ENCODE results near the gene KHDC4. TPM values are rescaled to one million over a fixed set of nuclear protein-coding genes. Genes with fewer than 3 reads are reported as not detected.
"Not testable (repeated sequence)": the region's sequence is repeated elsewhere in the genome, so short reads cannot be mapped to it uniquely, and the experiment has no call there.

KHDC4 gene
- polyA plus RNA-seq, 1 donor, result 36.6 TPM

DNA sequence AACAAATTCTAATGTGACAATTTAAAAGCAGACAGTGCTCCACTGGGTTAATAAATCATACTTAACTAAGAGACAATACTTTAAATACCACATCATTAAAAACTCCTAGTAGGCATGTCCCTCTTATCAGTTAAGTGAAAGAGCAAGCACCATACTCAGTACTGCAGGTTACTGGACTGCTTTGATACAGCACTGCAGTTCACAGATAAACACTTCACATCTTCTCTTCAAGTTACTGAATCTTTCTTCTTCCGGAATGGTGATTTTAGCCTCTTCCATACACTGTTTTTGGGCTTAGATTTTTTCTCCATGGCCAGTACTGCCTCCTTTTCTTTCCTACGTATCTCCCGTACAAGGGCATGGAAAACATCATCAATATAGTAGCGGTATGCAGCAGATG, 34.1 kb downstream of the KHDC4 start:
- DNase-seq, result no peak

DNA sequence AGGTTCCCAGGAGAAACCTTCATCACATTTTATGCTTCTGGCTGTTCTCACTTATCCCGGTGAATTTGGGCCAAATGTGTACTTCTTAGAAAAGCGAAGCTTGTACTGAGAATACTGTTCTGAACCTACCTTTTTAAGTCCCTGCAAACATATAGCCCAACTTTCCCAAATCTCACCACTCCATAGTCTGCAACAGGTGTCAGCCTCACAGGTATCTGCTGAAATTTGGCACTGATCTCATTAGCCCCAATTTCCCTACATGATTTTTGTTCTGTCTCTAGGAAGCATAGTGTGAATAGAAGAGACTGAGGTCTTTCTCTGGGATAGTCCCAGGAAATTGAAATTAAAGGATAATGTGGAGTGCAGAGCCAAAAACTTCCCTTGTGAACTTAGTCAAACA, 34.5 kb downstream of the KHDC4 start:
- no peak for DNase-seq

DNA sequence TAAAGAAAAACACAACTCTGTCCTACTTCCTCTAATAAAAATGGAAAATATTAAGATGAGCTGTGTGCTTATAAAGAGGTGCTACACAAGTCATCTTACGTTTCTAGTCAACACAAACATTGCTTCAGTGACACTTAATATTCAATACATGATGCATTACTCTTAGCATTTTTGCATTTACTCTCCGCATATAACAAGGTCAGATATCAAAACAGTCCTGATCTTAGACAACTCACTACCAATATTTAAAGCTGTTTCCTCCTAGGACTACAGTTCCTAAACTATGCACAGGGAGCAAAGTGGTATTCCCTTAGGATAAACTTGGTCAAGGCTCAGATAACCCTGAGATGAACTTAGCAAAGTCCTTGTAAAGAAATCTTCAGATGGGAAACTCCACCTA, 35.3 kb downstream of the KHDC4 start:
- DNase-seq, result no peak

DNA sequence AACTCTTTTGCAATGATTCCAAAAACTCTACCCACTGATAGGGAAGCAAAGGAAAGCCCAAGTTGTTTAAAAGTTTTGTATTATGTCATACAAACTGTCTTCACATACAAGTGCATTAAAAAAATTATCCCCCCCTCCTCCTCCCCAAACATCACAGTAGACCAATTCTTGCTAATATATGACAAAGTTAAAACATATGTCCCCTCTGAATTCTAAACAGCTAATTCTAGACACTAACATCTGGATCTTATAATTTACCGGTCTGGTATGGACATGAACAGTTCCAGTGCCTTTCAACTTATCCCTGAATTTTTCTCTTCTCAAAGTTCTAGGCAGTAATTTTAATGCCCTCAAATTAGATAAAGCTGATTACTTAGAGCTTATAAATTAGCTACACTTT, 36.5 kb downstream of the KHDC4 start:
- no peak for DNase-seq

DNA sequence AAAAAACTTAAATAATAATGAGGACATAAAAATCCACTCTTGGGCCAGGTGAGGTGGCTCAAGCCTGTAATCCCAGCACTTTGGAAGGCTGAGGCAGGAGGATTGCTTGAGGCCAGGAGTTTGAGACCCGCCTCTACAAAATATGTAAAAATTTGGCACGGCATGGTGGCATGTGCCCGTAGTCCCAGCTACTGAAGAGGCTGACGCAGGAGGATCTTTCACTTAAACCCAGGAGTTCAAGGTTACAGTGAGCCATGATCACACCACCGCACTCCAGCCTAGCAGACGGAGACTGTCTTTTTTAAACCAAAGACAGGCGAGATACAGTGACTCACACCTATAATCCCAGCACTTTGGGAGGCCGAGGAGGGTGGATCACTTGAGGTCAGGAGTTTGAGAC, 37.7 kb downstream of the KHDC4 start:
- not testable (repeated sequence) for DNase-seq

DNA sequence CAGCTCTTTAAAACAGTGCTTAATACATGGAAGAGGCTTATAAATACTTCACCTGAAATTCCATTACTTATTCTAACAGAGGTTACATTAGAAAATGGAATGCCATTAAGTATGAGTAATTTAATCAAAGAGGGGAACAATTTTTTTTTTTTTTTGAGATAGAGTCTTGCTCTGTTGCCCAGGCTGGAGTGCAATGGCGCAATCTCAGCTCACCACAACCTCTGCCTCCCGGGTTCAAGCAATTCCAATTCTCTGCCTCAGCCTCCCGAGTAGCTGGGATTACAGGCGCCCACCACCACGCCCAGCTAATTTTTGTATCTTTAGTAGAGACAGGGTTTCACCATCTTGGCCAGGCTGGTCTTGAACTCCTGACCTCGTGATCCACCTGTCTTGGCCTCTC, 38.6 kb downstream of the KHDC4 start:
- not testable (repeated sequence) for DNase-seq

DNA sequence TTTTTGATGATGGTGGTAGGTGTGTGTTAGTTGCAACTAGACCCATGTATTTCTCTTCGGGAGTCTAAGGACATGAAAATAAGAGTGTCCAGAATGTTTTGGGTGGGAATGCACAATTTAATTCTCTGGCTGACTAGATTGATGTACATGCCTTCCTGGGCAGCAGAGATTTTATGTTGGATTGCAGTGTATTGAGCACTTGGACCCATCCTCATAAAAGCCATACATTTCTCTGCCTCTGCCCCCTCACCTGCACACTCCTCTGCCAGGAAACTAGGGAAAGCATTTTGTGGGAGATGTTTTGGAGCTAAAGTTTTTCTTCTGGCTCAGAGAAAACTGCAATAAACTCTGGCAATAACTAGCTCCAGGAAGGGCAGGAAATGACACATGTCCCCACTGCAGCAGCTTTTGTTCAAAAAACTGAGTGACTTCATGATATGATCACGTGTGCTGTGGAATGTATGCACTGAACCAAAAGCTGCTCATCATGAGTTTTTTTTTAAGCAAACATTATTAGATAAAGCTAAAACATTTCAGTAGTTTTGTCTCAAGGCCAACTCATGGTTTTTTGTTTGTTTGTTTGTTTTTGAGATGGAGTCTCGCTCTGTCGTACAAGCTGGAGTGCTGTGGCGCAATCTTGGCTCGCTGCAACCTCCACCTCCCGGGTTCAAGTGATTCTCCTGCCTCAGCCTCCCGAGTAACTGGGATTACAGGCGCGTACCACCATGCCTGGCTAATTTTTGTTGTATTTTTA, 40.6 kb downstream of the KHDC4 start:
- DNase-seq, result peak; percentile 50

DNA sequence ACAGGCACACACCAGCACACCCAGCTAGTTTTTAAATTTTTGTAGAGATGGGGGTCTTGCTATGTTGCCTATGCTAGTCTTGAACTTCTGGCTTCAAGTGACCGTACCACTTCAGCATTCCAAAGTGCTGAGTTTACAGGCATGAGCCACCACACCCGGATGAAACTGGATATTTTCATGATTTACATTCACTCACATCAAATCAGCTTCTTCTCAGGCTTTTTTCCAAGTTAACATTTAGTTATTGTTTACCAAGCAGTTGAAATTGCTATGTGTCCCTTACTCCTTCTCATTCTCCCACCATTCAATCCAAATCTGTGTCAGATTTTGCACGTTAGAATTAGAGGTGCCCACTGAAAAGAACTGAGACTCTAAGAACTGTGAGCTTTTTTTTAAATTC, 41.4 kb downstream of the KHDC4 start:
- DNase-seq, result no peak

DNA sequence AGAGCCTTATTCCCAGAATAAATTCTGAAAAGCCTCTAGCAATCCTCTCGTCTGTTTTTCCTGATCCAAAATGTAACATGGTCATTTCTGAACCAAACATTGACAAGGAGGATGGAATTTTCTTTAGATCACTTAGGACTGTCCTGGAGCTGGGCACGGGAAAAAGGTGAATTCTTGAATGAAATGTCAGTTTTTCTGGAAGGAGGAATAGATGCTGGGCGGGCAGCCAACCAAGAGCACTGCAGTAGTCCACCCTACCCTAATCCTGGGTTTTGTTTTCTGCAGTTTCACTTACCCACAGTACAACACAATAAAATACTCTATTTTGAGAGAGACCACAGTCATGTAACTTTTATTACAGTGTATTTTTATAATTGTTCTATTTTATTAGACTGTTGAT, 44.0 kb downstream of the KHDC4 start:
- DNase-seq, result no peak

DNA sequence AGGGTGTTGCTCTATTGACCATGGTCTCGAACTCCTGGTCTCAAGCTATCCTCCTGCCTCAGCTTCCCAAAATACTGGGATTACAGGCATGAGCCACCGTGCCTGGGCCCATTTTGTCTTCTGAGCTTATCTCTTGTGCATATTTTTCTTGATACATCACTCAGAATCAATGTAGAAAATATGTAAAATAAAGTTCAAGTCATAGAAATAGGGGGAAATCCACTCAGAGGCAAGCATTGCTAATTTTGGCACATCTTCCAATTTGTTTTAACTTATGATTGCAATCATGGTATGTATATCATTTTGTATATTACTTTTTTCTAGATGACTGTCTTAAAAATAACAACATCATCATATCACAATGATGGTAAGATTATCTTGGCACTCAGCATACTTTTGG, 44.6 kb downstream of the KHDC4 start:
- no peak for DNase-seq

DNA sequence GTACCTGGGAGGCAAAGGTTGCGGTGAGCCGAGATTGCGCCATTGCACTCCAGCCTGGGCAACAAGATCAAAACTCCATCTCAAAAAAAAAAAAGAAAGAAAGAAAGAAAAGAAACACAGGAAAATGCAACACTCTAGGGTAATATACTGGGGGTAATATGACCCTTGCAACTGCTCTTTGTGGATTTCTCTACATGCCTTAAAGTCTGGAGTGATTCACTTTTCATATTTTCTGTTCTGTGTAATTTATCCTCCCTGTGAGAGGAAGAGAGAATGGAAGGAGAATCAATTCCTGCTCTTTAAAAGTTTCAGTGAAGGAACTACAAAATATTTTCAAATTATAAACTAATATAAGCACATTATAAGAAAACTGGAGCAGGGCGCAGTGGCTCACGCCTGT, 45.7 kb downstream of the KHDC4 start:
- DNase-seq, result no peak

DNA sequence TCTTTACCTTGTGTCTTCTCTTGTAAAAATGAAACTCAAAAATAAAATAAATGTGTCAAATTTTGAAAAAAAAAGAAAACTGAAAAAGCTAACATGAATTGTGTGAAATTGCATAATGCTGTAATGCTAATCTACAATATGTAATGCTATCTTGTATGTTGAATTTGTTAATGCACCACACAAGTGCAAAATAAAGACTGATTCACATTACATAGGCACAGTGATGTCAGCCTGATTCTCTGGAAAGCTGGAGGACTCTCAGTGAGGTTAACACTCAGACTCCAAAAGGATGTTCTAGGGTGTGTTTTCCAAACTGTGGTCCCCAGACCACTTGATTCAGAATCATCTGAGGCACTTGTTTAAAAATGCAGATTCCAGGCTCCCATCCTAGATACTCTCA, 49.2 kb downstream of the KHDC4 start:
- no peak for DNase-seq

DNA sequence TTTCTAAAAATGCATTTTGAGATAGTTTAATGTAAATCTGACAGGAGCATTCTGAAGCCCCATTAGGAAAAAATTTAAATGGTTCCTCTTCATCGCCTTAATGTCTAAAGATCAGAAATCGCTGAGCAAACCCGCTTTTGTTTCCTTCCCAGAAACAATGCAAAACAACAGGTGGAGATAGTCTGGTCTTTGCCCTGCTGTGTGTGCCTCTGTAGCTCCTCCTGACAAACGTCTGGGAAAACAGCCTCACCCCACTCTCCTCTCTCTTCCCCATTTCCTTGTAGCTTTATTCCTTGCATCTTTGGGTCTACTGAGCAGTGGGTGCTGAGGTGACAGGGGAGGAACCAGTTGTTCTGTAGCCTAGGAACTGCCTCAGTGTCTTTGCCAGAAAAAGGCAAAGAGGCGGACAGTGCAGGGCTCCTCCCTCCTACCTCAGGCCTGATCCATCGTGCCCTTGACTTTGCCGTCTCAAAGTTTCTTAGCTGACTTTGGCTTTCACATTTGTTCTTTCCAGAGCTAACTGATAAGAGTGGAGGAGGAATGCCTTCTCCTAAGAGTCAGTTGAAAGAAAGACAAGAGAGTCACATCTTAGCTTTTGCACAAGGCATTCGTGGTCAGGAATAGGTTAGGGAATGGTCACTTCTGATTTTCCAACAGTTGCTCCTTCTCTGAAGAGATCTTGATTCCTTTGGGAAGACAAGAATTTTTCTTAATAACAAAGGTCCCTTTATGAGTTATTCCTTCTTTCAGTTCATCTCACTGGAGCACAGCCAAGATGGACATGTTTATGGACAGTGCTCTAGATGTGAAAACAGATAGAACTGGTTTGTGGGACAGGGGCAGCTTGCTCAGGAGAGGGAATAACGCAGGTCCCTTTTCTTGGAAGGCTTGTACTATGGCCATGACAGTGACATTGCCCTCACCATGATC, 49.9 kb downstream of the KHDC4 start:
- no peak for DNase-seq

DNA sequence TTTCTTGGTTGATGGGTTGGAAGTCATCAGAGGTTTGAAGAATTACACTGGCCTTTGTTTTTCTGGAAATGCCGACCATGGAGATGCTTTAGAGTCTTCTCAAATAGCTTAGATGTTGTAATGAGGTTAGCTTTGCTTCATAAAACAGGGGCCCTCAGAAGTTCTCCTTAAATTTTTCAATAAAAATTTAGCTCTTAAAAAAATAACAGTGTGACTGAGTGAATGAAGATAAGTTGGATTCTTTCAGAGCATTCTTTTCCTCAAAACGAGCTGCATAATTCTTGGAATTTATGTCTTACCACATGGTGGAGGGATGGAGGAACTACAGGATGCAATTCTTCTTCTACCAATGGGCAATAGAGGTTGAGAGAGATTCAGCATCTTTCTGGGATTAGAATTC, 51.4 kb downstream of the KHDC4 start:
- no peak for DNase-seq

DNA sequence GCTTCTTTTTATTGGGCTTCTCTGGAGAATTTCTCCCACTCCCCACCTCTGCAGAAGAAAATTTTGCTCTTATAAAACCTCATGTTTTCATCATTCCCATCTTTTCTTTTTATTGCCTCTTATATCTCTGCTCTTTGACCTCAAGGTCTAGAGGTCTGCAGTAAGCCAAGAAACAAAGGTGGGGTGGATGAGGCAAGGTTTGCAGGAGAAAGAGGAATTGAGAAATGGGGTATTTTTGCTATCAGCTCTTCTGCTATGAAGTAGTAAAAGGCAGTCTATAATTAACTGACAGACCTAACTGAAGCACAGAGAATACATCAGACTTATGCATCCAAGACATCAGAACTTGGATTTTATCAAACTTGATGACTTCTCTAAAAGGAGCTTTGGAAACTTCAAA, 52.0 kb downstream of the KHDC4 start:
- DNase-seq, result no peak

DNA sequence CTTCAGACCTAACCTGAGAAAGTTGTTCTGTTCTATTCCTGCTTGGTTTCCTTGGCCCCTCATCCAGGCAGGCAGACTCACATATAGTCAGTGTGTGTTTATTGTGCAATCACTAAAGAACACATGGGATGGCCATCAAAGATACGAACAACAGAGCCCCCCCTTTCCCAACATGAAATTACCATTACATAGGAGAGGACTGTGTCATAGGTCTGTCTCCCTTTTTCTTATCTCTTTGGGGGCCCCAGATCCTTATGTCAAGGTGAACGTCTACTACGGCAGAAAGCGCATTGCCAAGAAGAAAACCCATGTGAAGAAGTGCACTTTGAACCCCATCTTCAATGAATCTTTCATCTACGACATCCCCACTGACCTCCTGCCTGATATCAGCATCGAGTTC, 53.3 kb downstream of the KHDC4 start:
- no peak for DNase-seq

DNA sequence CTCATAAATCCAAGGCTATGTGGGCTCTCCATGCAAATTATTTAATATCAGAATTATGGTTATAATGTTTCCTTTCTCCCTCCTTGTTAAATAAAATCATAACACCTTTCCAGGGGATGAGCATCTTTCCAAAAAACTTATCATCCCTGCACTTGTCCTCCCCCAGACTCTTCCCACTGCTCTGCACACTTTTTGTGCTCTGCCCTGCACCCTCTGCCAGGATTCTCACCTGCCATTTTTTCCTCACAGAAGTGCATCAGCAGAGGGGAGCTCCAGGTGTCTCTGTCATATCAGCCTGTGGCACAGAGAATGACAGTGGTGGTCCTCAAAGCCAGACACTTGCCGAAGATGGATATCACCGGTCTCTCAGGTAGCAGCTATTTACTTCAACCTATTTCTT, 54.0 kb downstream of the KHDC4 start:
- DNase-seq, result no peak

DNA sequence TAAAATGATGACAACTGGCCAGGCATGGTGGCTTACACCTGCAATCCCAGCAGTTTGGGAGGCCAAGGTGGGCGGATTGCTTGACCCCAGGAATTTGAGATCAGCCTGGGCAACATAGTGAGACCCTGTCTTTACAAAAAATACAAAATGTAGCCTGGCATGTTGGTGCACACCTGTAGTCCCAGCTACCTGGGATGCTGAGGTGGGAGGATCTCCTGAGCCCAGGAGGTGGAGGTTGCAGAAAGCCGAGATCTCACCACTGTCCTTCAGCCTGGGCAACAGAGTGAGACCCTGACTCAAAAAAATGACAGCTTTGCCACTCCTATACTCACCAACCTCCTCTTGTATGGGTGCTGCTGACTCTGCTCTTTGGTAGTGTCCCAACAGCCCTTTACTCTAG, 56.3 kb downstream of the KHDC4 start:
- DNase-seq, result no peak

DNA sequence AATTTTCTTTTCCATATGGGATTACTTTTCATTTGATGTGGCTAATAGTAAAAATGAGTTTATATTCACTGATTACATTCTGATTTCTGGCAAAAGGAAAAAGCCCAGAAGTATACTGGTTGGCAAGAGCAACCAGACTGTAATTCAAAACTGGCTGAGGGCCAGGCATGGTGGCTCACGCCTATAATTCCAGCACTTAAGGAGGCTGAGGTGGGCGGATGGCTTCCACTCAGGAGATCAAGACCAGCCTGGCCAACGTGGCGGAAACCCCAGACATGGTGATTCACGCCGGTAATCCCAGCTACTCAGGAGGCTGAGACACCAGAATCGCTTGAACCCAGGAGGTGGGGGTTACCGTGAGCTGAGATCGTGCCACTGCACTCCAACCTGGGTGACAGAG, 60.4 kb downstream of the KHDC4 start:
- DNase-seq, result no peak

DNA sequence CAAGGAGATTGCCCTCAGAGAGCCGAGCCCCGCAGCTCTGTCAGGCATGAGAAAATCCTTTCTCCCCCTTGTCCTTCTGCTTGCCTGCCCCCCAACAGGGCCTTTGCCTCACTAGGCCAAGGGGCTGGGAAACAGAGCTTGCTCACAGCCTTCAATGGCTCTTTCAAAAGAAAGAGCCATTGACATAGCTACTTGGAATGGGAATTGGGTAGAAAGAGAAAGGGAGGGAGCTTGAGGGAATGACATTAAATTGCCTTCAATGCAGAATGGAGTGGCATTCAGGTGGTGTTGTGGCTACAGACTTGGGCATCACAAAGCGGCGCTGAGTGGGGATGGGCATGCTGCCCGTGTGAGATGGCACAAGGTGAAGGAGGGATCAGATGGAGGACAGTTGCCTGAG, 61.7 kb downstream of the KHDC4 start:
- no peak for DNase-seq

DNA sequence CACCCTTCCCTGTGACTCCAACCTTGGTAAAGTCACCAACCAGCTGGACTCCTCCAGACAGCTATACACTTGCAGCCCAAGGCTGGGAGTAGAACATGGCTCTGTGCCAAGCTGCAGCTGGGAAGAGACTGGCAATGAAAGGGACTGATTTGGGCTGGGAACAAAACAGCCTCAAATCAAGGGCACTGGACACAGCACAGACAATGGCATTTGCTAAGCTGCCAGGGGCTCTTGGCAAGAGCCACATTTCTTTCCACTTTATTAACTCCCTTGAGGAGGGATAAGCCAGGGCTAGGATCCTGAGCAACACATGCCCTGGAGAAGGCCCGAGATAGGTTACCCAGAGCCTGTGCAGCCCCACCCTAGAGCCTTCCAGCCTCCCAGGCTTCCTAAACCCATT, 62.8 kb downstream of the KHDC4 start:
- DNase-seq, result peak; percentile 60

DNA sequence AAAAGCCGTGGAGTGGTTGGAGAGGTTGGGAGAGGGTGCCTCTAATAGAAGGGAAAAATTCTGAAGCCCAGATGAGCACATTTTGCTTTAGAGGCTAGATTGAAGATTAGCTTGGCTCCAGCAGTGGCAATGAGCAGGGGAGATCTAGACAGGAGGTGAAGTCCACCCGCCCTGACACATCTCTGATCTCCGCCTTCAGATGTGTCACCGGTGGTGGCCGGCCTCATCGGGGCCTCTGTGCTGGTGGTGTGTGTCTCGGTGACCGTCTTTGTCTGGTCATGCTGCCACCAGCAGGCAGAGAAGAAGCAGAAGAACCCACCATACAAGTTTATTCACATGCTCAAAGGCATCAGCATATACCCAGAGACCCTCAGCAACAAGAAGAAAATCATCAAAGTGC, 66.4 kb downstream of the KHDC4 start:
- DNase-seq, result no peak

DNA sequence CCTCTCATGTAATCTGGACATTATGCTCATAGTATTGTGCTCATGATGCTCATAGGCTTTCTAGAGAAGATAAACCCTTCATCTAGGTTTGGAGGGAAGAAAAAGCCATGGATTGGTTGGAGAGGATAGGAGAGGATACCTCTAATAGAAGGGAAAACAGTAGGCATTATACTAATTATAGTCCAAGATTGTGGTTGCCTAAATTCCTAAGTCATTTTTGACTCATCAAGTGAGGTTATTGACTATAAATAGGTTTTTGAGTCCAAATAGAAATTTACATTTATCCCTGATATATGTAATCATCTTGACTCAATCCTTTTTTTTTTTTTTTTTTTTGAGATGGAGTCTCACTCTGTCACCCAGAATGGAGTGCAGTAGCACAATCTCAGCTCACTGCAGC, 69.8 kb downstream of the KHDC4 start:
- no peak for DNase-seq

Measured in hindlimb muscle (tissue), 1 donor.